Muscle of leg (tissue), 16 donors: ENCODE results near the gene INHBA. TPM values are rescaled to one million over a fixed set of nuclear protein-coding genes. Genes with fewer than 3 reads are reported as not detected.
A peak's percentile ranks its signal among the peaks of the same experiment; 100 is the strongest.

Experiments used
- DNase-seq: peaks from one replicate; pipeline ENCODE4 v3.0.0; 2013
- H3K27ac ChIP-seq: one replicate; pipeline ENCODE4 v1.5.1; 2013; ENCODE audit warnings: mild to moderate bottlenecking, low read length, control low read depth
- H3K27me3 ChIP-seq: one replicate; pipeline ENCODE4 v1.6.1; 2013; ENCODE audit warnings: low read length; ENCODE audit not compliant: control insufficient read depth, insufficient read depth
- H3K36me3 ChIP-seq: one replicate; pipeline ENCODE4 v1.6.1; 2013; ENCODE audit warnings: low read length; ENCODE audit not compliant: control insufficient read depth, insufficient read depth
- H3K4me1 ChIP-seq: one replicate; pipeline ENCODE4 v1.6.1; 2013; ENCODE audit warnings: low read length; ENCODE audit not compliant: control insufficient read depth, insufficient read depth
- H3K4me3 ChIP-seq: one replicate; pipeline ENCODE4 v1.5.1; 2013; ENCODE audit warnings: low read length, control low read depth
- H3K9me3 ChIP-seq: replicated peaks from 2 replicates; pipeline ENCODE4 v1.6.1; 2013; ENCODE audit warnings: low read depth, low read length; ENCODE audit not compliant: control insufficient read depth
- WGBS: methylation state at CpG from one replicate; pipeline ENCODE4 v1.1.5; 2013; ENCODE audit warnings: missing lambda C conversion rate; ENCODE audit not compliant: insufficient coverage; 5-methylcytosine and 5-hydroxymethylcytosine counted together
- long read RNA-seq, 11 donors: transcript quantifications; one replicate each; lab custom pipeline, GENCODE V29; 2026
- polyA plus RNA-seq, 8 donors: library from polyadenylated mRNA; unstranded; fragments of 120-200 nt; gene quantifications; one replicate each; pipeline versions ENCODE4 v1.2.1 to v1.2.3, GENCODE V29; 2013; ENCODE audit warnings: inconsistent platforms in 1 of 8, low replicate concordance in 1 of 8; ENCODE audit not compliant: insufficient read length in 8 of 8, insufficient read depth in 1 of 8
- total RNA-seq: library from RNA; stranded (reverse); fragments of 120-200 nt; gene quantifications from one replicate; pipeline ENCODE4 v1.2.4, GENCODE V29; 2013

The INHBA gene
- total RNA-seq, result 9.0 TPM
- 10 to 100 TPM in 3 of 8 donors, 1 to 10 TPM in 5; 2.8 to 16.7 (median 7.7) TPM for polyA plus RNA-seq
- long read RNA-seq, donor 1, partial matches to known transcripts, result 0 of 1 reads
- long read RNA-seq, donor 1, other reads (novel, unspliced or antisense), result 0 of 1 reads
- long read RNA-seq, donor 2, result 0 reads
- long read RNA-seq, donor 3, partial matches to known transcripts, result 0 of 1 reads
- long read RNA-seq, donor 3, other reads (novel, unspliced or antisense), result 0 of 1 reads
- long read RNA-seq, donor 4, result 0 reads
- long read RNA-seq, donor 5, full-length matches to known transcripts, result 12 of 22 reads
- long read RNA-seq, donor 5, partial matches to known transcripts, result 10 of 22 reads
- long read RNA-seq, donor 5, other reads (novel, unspliced or antisense), result 0 of 22 reads
- long read RNA-seq, donor 6, partial matches to known transcripts, result 0 of 1 reads
- long read RNA-seq, donor 6, other reads (novel, unspliced or antisense), result 0 of 1 reads
- long read RNA-seq, donor 7, full-length matches to known transcripts, result 3 of 3 reads
- long read RNA-seq, donor 7, partial matches to known transcripts, result 0 of 3 reads
- long read RNA-seq, donor 7, other reads (novel, unspliced or antisense), result 0 of 3 reads
- long read RNA-seq, donor 8, partial matches to known transcripts, result 0 of 3 reads
- long read RNA-seq, donor 8, other reads (novel, unspliced or antisense), result 0 of 3 reads
- long read RNA-seq, donor 9, full-length matches to known transcripts, result 2 of 2 reads
- long read RNA-seq, donor 9, partial matches to known transcripts, result 0 of 2 reads
- long read RNA-seq, donor 9, other reads (novel, unspliced or antisense), result 0 of 2 reads
- long read RNA-seq, donor 10, partial matches to known transcripts, result 0 of 1 reads
- long read RNA-seq, donor 10, other reads (novel, unspliced or antisense), result 0 of 1 reads
- long read RNA-seq, donor 11, full-length matches to known transcripts, result 6 of 6 reads
- long read RNA-seq, donor 11, partial matches to known transcripts, result 0 of 6 reads
- long read RNA-seq, donor 11, other reads (novel, unspliced or antisense), result 0 of 6 reads

- WGBS, result no CpG with 5 or more reads among the region's 3 CpGs
- H3K4me3 ChIP-seq, result no peak within 1 kb of the TSS
- DNase-seq, result peak; percentile 88
Observed at GRCh38 chr7:41702635-41703371, at the start of gene INHBA. Gene INHBA (minus strand): TSS chr7:41703090. CDS start chr7:41700374, 2,716 bp downstream.

GRCh38 chr7:41752615-41753014 lies 49.7 kb upstream of the INHBA start:
- Histone ChIP-seq H3K9me3 (peaks cover 11% of the 10 kb centered on the region), H3K4me1 (no peaks in the 10 kb centered on the region), H3K27me3 (no peaks in the 10 kb centered on the region), H3K27ac (no peak overlapping the region), H3K4me3 (no peak overlapping the region), H3K36me3 (no peaks in the 10 kb centered on the region)
- 100% methylated on average over 1 of the region's 2 CpGs for WGBS
- DNase-seq, result no peak

More at GRCh38 chr7:41702635-41703371, at the start of gene INHBA:
- Histone ChIP-seq H3K27ac (peak within 1 kb of the TSS; percentile 78), H3K9me3 (no peaks in the 10 kb centered on the region), H3K36me3 (no peaks in the 10 kb centered on the region), H3K4me1 (peaks cover 30% of the 10 kb centered on the region), H3K27me3 (peaks cover 25% of the 10 kb centered on the region)

- no peaks in the 10 kb centered on the region for H3K4me1 ChIP-seq
- H3K4me3 ChIP-seq, result no peak overlapping the region
- no peaks in the 10 kb centered on the region for H3K36me3 ChIP-seq
- no peaks in the 10 kb centered on the region for H3K27me3 ChIP-seq
- peaks cover 6% of the 10 kb centered on the region for H3K9me3 ChIP-seq
- no CpG with 5 or more reads among the region's 1 CpG for WGBS
- DNase-seq, result no peak
- H3K27ac ChIP-seq, result no peak overlapping the region
Observed at GRCh38 chr7:41750661-41751540, 48.0 kb upstream of the INHBA start.

DNA sequence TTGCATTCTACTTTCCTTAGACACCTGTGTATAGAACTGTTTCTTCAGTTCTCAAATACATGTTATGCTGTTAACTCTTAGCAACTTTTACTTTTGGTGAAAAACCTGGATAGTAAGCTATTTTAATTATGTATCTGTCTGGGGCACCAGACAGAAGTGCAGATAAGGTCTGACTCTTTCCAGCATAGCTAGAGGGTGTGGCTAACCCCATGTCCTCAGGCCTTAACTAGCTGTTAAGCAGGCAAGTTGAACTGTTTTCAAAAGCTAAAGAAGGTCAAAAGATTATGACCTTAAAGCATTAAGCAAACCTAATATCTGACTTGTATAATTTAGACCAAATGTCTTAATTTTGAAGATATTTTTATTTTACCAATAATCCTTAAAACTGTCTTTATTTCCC lies 45.1 kb upstream of the INHBA start:
- H3K4me1 ChIP-seq, result no peaks in the 10 kb centered on the region
- DNase-seq, result no peak
- no peak overlapping the region for H3K27ac ChIP-seq
- H3K27me3 ChIP-seq, result no peaks in the 10 kb centered on the region
- no peaks in the 10 kb centered on the region for H3K36me3 ChIP-seq
- H3K9me3 ChIP-seq, result no peaks in the 10 kb centered on the region
- H3K4me3 ChIP-seq, result no peak overlapping the region

DNA sequence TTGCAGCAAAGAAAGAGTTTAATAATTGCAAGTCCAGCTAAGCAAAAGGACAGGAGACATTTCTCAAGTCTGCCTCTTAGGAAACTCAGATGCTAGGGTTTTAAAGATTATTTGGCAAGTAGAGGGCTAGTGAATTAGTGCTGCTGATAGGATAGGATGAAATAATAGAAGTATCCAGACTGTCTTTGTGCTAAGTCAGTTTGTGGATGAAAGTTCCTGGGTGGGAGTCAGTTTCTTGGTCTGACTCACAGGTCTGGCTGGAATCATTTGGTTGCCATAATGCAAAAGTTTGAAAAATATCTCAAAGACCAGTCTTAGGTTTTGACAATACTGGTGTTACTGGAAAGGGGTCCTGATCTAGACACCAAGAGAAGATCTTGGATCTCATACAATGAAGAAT lies 42.6 kb upstream of the INHBA start:
- no peaks in the 10 kb centered on the region for H3K36me3 ChIP-seq
- peaks cover 7% of the 10 kb centered on the region for H3K9me3 ChIP-seq
- H3K27ac ChIP-seq, result no peak overlapping the region
- H3K4me3 ChIP-seq, result no peak overlapping the region
- H3K4me1 ChIP-seq, result no peaks in the 10 kb centered on the region
- no peaks in the 10 kb centered on the region for H3K27me3 ChIP-seq
- DNase-seq, result no peak

- no peaks in the 10 kb centered on the region for H3K27me3 ChIP-seq
Observed at GRCh38 chr7:41744161-41744560, 41.3 kb upstream of the INHBA start.

GRCh38 chr7:41742401-41743020 lies 39.6 kb upstream of the INHBA start:
- no peaks in the 10 kb centered on the region for H3K36me3 ChIP-seq
- 75% methylated on average over 1 of the region's 2 CpGs for WGBS
- H3K4me3 ChIP-seq, result no peak overlapping the region

More at GRCh38 chr7:41744161-41744560, 41.3 kb upstream of the INHBA start:
- Histone ChIP-seq H3K4me3 (no peak overlapping the region), H3K36me3 (no peaks in the 10 kb centered on the region), H3K4me1 (no peaks in the 10 kb centered on the region), H3K27ac (no peak overlapping the region), H3K9me3 (peaks cover 7% of the 10 kb centered on the region)
- DNase-seq, result no peak
- no CpG with 5 or more reads among the region's 4 CpGs for WGBS

GRCh38 chr7:41738806-41739205 lies 35.9 kb upstream of the INHBA start:
- no CpG with 5 or more reads among the region's 3 CpGs for WGBS
- H3K27me3 ChIP-seq, result no peaks in the 10 kb centered on the region
- no peak overlapping the region for H3K27ac ChIP-seq

More at GRCh38 chr7:41742401-41743020, 39.6 kb upstream of the INHBA start:
- H3K4me1 ChIP-seq, result no peaks in the 10 kb centered on the region
- peaks cover 7% of the 10 kb centered on the region for H3K9me3 ChIP-seq
- no peaks in the 10 kb centered on the region for H3K27me3 ChIP-seq
- H3K27ac ChIP-seq, result no peak overlapping the region
- DNase-seq, result no peak

DNA sequence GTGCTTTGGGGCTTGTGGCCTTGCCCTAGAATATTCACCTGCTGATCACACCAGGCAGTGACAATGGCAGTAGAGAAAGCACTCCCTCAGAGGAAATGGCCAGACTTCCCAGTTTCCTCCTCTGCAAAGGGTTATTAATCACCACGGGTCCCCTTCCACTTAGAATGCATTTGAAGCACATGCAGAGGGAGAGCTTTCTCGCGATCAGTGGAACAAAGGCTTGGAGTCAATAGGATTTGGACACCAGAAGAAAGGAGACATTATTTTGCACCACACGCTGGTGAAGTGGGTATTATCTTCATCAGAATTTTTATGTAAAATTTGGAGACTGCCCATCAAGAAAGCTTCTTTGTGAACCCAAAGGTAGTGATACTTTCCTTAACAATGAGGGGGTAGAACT lies 35.4 kb upstream of the INHBA start:
- WGBS, result 83% methylated on average over 3 of the region's 4 CpGs
- Histone ChIP-seq H3K4me3 (no peak overlapping the region), H3K9me3 (peaks cover 7% of the 10 kb centered on the region), H3K27ac (no peak overlapping the region), H3K36me3 (no peaks in the 10 kb centered on the region), H3K4me1 (no peaks in the 10 kb centered on the region), H3K27me3 (no peaks in the 10 kb centered on the region)
- no peak for DNase-seq

More at GRCh38 chr7:41738806-41739205, 35.9 kb upstream of the INHBA start:
- DNase-seq, result no peak
- no peak overlapping the region for H3K4me3 ChIP-seq
- H3K9me3 ChIP-seq, result peaks cover 7% of the 10 kb centered on the region
- H3K4me1 ChIP-seq, result no peaks in the 10 kb centered on the region
- no peaks in the 10 kb centered on the region for H3K36me3 ChIP-seq
